HG03103 (cell line): ENCODE results near the gene GLA.

Experiments used
- ATAC-seq: cut with Tn5 transposase; IDR thresholded peaks from one replicate; pipeline ENCODE4 v1.9.1; 2021; ENCODE audit warnings: low read depth; ENCODE audit not compliant: unreplicated experiment

The GLA gene

GRCh38 chrX:101359966-101360365, 47.8 kb downstream of the GLA start:
- no peak for ATAC-seq

DNA sequence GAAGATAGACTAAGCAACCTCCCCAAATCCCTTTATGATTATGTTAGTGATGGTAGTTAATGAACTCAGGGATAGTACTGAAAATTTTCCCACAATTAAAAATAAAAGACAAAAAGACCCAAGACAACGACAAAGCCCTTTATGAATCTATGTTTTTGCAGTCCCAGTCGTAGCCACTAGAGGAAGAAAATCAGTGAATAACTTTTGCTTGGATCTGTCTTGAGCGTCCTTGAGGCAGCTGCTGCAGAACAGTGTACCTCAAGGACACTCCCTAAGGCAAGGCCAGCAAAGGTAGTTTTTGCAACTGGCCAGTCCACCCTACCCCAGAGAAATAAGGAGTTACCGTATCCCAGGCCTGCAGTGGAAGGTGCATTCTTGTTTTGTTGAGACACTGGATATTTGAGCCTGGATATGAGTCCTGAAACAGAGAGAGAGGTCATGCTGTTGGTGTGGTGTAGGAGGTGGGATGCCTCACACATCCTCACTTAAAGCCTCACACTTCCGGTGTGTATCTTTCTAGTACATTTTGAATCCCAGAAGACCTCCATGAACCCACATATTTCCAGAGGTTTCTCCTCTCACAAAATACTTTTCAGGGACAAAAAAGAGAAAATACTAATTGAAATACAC, 50.4 kb downstream of the GLA start:
- no peak for ATAC-seq

DNA sequence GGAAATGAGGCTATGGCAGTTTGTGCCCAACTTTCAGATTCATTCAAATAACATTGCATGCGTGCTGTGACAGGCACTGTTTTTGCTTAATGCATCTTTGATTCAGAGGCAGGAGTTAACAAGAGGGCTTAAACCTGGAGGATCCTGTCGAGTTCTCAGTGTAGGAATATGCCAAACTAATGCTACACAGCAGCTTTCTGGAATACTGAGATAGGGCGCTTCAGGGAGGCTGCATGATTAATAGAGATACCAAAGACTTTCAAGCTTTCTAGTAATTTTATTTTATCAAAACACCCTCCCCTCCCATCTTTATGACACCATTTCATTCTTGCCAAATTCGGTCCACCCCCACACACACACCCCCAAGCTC, 58.5 kb downstream of the GLA start:
- no peak for ATAC-seq

DNA sequence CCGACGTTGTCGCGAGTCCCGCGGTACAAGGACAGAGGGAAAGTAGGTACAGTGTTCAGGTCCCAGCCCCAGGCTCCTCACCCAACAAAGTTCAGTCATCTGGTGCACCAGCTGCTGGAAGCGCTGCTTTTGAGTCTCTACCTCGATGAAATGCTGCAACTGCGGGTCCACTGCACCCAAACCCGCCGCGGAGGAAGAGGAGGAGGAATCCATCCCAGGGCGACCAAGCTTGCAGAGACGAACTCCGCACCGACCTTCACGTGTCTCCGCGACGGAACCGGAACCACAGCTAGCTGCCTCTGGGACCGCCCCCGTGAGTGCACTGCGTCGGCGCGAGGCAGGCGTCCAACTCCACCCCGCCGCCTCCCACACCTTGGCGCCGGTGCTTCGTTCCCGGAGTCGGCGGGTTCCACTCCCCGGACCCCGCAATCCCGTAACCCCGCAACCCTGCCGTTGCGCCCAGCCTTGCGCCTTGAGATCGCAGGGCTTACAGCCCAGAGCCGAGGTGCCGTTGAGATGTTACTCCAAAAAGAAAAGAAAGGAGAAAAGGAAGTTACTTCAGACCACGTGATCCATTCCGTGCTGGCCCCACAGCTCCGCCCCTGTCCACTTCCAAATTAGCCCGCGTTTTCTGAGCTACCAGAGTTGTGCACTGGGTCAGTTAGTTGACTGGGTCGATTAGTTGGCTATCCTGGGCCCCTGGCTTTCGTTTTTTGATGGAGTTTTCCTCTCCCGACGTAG, 59.1 kb downstream of the GLA start, which contains the start of gene TIMM8A:
Gene TIMM8A, minus strand, starts transcription at position 291 of the 741 bp plus-strand sequence. Its CDS starts 78 bp downstream, at position 213.
- ATAC-seq: peak; percentile 90

DNA sequence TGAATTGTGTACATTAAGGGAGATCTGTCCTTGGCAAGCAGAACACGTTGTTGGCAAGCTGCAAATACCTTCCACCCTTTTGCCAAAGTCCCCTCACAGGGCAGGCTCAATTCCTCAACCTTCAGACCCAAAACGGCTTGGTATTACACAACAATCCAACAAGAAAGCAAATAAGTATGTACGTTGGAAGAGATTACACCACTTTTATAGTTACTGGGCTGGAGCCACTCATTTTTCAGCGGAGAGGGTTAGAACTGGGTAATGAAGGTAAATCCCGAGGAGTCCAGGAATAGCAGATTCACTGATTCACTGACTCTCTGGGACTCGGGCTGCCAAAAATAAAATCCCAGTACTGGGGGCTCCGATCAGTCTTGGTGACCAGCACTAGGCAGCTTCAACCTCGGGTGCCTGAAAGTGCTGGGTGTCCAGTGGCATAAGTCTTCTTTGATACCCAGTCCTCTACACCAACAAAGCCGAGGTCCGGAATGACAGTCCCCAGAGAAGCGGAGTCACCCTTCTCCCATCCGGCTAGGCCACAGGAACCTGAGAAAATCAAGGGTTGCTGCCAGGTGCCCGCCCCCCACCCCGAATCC, 59.8 kb downstream of the GLA start:
- ATAC-seq: no peak
